ENCODE data around the gene USP48. TPM values are rescaled to one million over a fixed set of nuclear protein-coding genes. Genes with fewer than 3 reads are reported as not detected.

USP48 gene
- total and polyA plus RNA-seq, 2 of the 13 experiments (the other 11 are each of a cell fraction or from before 2014, with no cell fraction given), result 30.4 to 30.7 TPM

DNA sequence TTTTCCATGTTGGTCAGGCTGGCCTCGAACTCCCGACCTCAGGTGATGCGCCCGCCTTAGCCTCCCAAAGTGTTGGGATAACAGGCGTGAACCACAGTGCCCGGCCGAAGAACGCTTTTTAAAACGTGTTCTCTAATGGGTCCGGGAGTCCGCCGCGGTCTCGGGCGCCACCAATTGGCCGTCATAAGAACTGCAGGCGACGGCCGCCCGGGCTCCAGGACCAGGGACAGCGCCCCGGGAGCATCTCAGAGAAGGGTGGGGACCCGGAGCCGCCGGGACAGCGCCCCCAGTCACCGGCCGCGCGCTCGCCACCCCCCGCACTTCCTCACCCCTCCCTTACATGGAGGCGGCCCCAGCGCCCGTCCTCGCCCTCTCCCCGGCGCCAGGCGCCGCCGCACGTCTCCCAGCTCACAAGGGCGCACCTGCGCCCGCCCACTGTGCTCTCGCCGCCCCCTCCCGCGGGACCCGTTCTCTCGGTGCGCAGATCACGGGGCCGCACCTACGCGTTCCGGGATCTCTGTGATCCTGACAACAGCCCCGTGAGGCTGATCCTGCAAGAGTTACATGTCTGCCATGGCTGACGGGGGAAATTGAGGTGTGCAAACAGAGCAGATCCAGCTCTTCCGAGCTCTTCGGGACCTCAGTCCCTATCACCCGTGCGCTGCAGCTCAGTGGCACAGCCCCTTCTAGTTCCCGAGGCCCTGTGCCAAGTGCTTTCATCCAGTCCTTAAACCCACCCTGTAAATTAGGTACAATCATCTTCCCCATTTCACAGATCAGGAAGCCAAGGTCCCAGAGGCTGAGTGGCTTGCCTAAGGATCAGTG is 123.6 kb downstream of the USP48 start (continued):
- TF ChIP-seq ZBTB8A (CRISPR knock-in tag; IDR thresholded peaks at IDR 0.05; ENCODE audit: borderline replicate concordance, low read depth) (peak; percentile 74), ZNF550 (CRISPR knock-in tag; IDR thresholded peaks at IDR 0.05; ENCODE audit: borderline replicate concordance) (no peak; the same call in 1 of the 2 replicates), ZNF567 (CRISPR knock-in tag; IDR thresholded peaks at IDR 0.05; ENCODE audit: borderline replicate concordance) (no peak; the same call in 1 of the 2 replicates), NFYB (CRISPR knock-in tag; IDR thresholded peaks at IDR 0.05) (peak; percentile 59), ZNF468 (CRISPR knock-in tag; IDR thresholded peaks at IDR 0.05) (no peak), ZNF570 (CRISPR knock-in tag; IDR thresholded peaks at IDR 0.05; ENCODE audit: borderline replicate concordance) (0 out of 2 replicates have a peak, but pooled peaks have one; percentile 64), MTA1 (CRISPR knock-in tag; IDR thresholded peaks at IDR 0.05; ENCODE audit: borderline replicate concordance) (no peak), ZNF782 (CRISPR knock-in tag; IDR thresholded peaks at IDR 0.05; ENCODE audit: borderline replicate concordance) (peak; percentile 73), ZBTB7A (CRISPR knock-in tag; IDR thresholded peaks at IDR 0.05) (peak; percentile 82), ZC3H13 (CRISPR knock-in tag; IDR thresholded peaks at IDR 0.05) (peak; percentile 90), NCOA1 (CRISPR knock-in tag; IDR thresholded peaks at IDR 0.05) (no peak), PHF20 (CRISPR knock-in tag; IDR thresholded peaks at IDR 0.05) (peak; percentile 50; the same call in 1 of the 2 replicates), ZFP36L1 (CRISPR knock-in tag; IDR thresholded peaks at IDR 0.05) (no peak), CBX5 (CRISPR knock-in tag; IDR thresholded peaks at IDR 0.05; ENCODE audit: borderline replicate concordance) (peak; percentile 89), HOXD1 (CRISPR knock-in tag; IDR thresholded peaks at IDR 0.05) (peak; percentile 96), FLYWCH1 (CRISPR knock-in tag; IDR thresholded peaks at IDR 0.05) (no peak), ZNF432 (CRISPR knock-in tag; IDR thresholded peaks at IDR 0.05; ENCODE audit: borderline replicate concordance) (0 out of 2 replicates have a peak, but pooled peaks have one; percentile 8), ZSCAN31 (CRISPR knock-in tag; IDR thresholded peaks at IDR 0.05; ENCODE audit: low read depth) (peak; percentile 96), MXD4 (CRISPR knock-in tag; IDR thresholded peaks at IDR 0.05) (peak; percentile 96), NBN (conservative IDR thresholded peaks at IDR 0.05) (no peak), NR1H2 (CRISPR knock-in tag; IDR thresholded peaks at IDR 0.05; ENCODE audit: borderline replicate concordance, low read depth) (peak; percentile 95)
- TF ChIP-seq, protein P1, sequence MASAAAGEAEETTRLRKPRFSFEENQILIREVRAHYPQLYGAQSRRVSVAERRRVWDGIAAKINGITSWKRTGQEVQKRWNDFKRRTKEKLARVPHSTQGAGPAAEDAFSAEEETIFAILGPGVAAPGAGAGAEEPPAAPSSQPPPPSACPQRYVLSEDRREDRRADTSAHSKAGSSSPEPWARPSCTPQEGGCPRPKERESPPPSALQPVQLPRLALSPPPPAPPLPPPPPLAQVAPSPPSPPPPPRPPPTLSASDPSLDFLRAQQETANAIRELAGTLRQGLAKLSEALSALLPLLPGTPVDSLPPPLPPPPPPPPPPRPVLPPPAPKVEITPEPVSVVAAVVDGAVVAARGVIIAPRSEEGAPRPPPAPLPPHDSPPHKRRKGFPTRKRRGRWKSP (CRISPR knock-in tag; IDR thresholded peaks at IDR 0.05), result no peak; the same call in 1 of the 2 replicates
- TF ChIP-seq, protein P2, sequence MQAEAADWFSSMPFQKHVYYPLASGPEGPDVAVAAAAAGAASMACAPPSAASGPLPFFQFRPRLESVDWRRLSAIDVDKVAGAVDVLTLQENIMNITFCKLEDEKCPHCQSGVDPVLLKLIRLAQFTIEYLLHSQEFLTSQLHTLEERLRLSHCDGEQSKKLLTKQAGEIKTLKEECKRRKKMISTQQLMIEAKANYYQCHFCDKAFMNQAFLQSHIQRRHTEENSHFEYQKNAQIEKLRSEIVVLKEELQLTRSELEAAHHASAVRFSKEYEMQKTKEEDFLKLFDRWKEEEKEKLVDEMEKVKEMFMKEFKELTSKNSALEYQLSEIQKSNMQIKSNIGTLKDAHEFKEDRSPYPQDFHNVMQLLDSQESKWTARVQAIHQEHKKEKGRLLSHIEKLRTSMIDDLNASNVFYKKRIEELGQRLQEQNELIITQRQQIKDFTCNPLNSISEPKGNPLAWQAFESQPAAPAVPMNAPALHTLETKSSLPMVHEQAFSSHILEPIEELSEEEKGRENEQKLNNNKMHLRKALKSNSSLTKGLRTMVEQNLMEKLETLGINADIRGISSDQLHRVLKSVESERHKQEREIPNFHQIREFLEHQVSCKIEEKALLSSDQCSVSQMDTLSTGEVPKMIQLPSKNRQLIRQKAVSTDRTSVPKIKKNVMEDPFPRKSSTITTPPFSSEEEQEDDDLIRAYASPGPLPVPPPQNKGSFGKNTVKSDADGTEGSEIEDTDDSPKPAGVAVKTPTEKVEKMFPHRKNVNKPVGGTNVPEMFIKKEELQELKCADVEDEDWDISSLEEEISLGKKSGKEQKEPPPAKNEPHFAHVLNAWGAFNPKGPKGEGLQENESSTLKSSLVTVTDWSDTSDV (CRISPR knock-in tag; IDR thresholded peaks at IDR 0.05), result 0 out of 2 replicates have a peak, but pooled peaks have one; percentile 77
- TF ChIP-seq, protein P3, sequence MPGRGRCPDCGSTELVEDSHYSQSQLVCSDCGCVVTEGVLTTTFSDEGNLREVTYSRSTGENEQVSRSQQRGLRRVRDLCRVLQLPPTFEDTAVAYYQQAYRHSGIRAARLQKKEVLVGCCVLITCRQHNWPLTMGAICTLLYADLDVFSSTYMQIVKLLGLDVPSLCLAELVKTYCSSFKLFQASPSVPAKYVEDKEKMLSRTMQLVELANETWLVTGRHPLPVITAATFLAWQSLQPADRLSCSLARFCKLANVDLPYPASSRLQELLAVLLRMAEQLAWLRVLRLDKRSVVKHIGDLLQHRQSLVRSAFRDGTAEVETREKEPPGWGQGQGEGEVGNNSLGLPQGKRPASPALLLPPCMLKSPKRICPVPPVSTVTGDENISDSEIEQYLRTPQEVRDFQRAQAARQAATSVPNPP (CRISPR knock-in tag; IDR thresholded peaks at IDR 0.05), result no peak; the same call in 1 of the 2 replicates
